ENCODE data around the gene COPS2. TPM values are rescaled to one million over a fixed set of nuclear protein-coding genes. Genes with fewer than 3 reads are reported as not detected.

Gene COPS2
- polyA plus RNA-seq, 1 donor (not counting 4 experiments of a cell fraction or from before 2014, with no cell fraction given): 114 TPM

DNA sequence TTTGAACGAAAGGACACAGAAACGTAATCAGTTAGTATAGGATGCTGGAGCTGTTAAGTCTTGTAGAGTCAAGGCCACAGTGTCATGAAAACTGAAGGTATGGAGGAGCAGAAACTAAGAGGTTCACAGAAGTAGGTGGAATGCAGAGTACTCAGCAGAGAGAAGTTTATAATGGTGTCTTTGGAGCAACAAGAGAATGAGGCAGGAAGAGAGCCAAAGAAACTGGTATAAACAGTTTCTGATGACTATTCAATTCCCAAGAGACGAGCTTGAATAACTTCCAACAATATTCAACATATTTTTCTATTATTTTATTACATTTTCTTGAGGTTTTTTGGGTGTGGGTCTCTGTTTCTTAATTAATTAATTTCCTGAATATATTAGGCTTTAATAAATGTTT lies 44.3 kb upstream of the COPS2 start:
- no peaks in the 10 kb centered on the region for H3K9me1 ChIP-seq (ENCODE audit: control insufficient read depth, extremely low read depth, insufficient read depth, low read length)
- DNase-seq (ENCODE audit: low read depth, low spot score) (no peak), FAIRE-seq (no peak)
- dilution Hi-C loops (cut with MboI; ENCODE audit: extremely low pct_ligation_motif_present, low sequenced_read_pairs): no loop called here
- H3K9ac ChIP-seq (ENCODE audit: control insufficient read depth, extremely low read depth, insufficient read depth, low read length): no peak overlapping the region
- H3K79me2 ChIP-seq (ENCODE audit: control insufficient read depth, insufficient read depth, low read length): no peaks in the 10 kb centered on the region
- H3K4me3 ChIP-seq (ENCODE audit: control insufficient read depth in 2 of 3, extremely low read depth in 1 of 3, insufficient read depth in 2 of 3, low read depth in 1 of 3, low read length in 3 of 3): no peak overlapping the region
- no peaks in the 10 kb centered on the region for H3K36me3 ChIP-seq (ENCODE audit: control insufficient read depth in 2 of 2, extremely low read depth in 1 of 2, insufficient read depth in 2 of 2, low read length in 2 of 2)
- TF ChIP-seq CTCF (optimal IDR thresholded peaks at IDR 0.05 in 1 of 3, IDR thresholded peaks at IDR 0.05 in 1 of 3, conservative IDR thresholded peaks at IDR 0.05 in 1 of 3; ENCODE audit: extremely low read depth in 1 of 3, insufficient read depth in 2 of 3, low read length in 3 of 3): no peak
- TF ChIP-seq EZH2 (IDR thresholded peaks at IDR 0.05; ENCODE audit: low read length): no peak
- no peak overlapping the region for H3K27ac ChIP-seq (ENCODE audit: control insufficient read depth, insufficient read depth, low read length)
- no peaks in the 10 kb centered on the region for H3K4me1 ChIP-seq (ENCODE audit: control insufficient read depth, extremely low read depth, insufficient read depth, low read length)
- no peaks in the 10 kb centered on the region for H4K20me1 ChIP-seq (ENCODE audit: control insufficient read depth, extremely low read depth, insufficient read depth, low read length)
- H3K4me2 ChIP-seq (ENCODE audit: control insufficient read depth, extremely low read depth, insufficient read depth, low read depth, low read length): no peak overlapping the region
- H2AFZ ChIP-seq (ENCODE audit: control insufficient read depth, low read length): no peak overlapping the region
- H3K27me3 ChIP-seq (ENCODE audit: control insufficient read depth, extremely low read depth, insufficient read depth, low read length): no peaks in the 10 kb centered on the region
- no peaks in the 10 kb centered on the region for H3K9me3 ChIP-seq (ENCODE audit: control insufficient read depth, low read depth, low read length)

GRCh38 chr15:49196856-49197255 lies 41.5 kb upstream of the COPS2 start:
- TF ChIP-seq EZH2 (IDR thresholded peaks at IDR 0.05; ENCODE audit: low read length) (no peak), CTCF (optimal IDR thresholded peaks at IDR 0.05 in 1 of 3, IDR thresholded peaks at IDR 0.05 in 1 of 3, conservative IDR thresholded peaks at IDR 0.05 in 1 of 3; ENCODE audit: extremely low read depth in 1 of 3, insufficient read depth in 2 of 3, low read length in 3 of 3) (no peak)
- Histone ChIP-seq H3K79me2 (ENCODE audit: control insufficient read depth, insufficient read depth, low read length) (no peaks in the 10 kb centered on the region), H3K9me1 (ENCODE audit: control insufficient read depth, extremely low read depth, insufficient read depth, low read length) (no peaks in the 10 kb centered on the region), H3K9me3 (ENCODE audit: control insufficient read depth, low read depth, low read length) (no peaks in the 10 kb centered on the region), H2AFZ (ENCODE audit: control insufficient read depth, low read length) (no peak overlapping the region), H3K4me2 (ENCODE audit: control insufficient read depth, extremely low read depth, insufficient read depth, low read depth, low read length) (no peak overlapping the region), H3K27me3 (ENCODE audit: control insufficient read depth, extremely low read depth, insufficient read depth, low read length) (no peaks in the 10 kb centered on the region), H3K4me3 (ENCODE audit: control insufficient read depth in 2 of 3, extremely low read depth in 1 of 3, insufficient read depth in 2 of 3, low read depth in 1 of 3, low read length in 3 of 3) (no peak overlapping the region), H3K4me1 (ENCODE audit: control insufficient read depth, extremely low read depth, insufficient read depth, low read length) (no peaks in the 10 kb centered on the region), H3K9ac (ENCODE audit: control insufficient read depth, extremely low read depth, insufficient read depth, low read length) (no peak overlapping the region), H4K20me1 (ENCODE audit: control insufficient read depth, extremely low read depth, insufficient read depth, low read length) (no peaks in the 10 kb centered on the region), H3K27ac (ENCODE audit: control insufficient read depth, insufficient read depth, low read length) (no peak overlapping the region), H3K36me3 (ENCODE audit: control insufficient read depth in 2 of 2, extremely low read depth in 1 of 2, insufficient read depth in 2 of 2, low read length in 2 of 2) (no peaks in the 10 kb centered on the region)
- DNase-seq (ENCODE audit: low read depth, low spot score) (no peak), FAIRE-seq (no peak)
- dilution Hi-C loops (cut with MboI; ENCODE audit: extremely low pct_ligation_motif_present, low sequenced_read_pairs): no loop called here

Measured in keratinocyte (primary cell).